GM13976 (cell line): ENCODE measurements around the gene RAB44.
"Not testable (repeated sequence)": the region's sequence is repeated elsewhere in the genome, so short reads cannot be mapped to it uniquely, and the experiment has no call there.

ENCODE experiments used
- DNase-seq: peaks from one replicate; pipeline ENCODE4 v3.0.0; 2012; ENCODE audit warnings: low spot score
- in situ Hi-C: fragments of 300-500 bp; cut with MboI; formaldehyde crosslinking; loops from one replicate; pipeline ENCODE4 v1.12.0; 2022; ENCODE audit warnings: low sequenced_read_pairs, mixed read lengths, inconsistent platforms; ENCODE audit not compliant: unreplicated experiment
- TF ChIP-seq, protein P1 (sequence below): IDR thresholded peaks from 2 replicates; pipeline ENCODE4 v1.5.1; 2012; ENCODE audit warnings: borderline replicate concordance, mild to moderate bottlenecking; ENCODE audit not compliant: insufficient read depth; ENCODE audit errors: extremely low read depth, missing control alignments, control extremely low read depth

The RAB44 gene

DNA sequence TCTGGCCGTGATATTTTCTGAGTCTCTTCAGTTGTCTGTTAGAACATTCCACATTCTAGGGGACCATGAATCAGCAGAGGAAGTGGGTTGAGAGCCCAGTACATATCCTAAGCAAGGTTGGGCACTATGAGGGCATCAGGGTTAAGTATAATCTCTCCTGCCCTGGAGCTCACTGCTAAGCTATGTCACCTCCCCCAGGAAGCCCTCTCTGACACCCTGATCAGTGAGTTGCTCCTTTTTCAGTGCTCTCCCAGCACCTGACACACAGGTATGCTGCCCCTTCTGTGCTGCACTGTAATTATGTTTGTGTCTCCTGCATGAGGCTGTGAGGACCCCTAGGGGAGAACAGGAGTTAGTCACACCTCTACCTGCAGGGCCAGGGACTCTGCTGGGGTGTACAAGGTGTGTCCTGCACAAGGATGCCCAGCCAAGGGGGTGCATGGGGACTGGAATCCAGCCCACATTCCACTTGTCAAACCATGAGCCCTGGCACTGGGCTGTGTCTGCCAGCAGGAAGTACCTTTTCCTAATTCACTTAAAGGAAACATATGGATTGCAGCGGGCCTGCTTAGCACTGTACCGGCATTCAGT is 3.9 kb downstream of the RAB44 start:
- TF ChIP-seq, protein P1, sequence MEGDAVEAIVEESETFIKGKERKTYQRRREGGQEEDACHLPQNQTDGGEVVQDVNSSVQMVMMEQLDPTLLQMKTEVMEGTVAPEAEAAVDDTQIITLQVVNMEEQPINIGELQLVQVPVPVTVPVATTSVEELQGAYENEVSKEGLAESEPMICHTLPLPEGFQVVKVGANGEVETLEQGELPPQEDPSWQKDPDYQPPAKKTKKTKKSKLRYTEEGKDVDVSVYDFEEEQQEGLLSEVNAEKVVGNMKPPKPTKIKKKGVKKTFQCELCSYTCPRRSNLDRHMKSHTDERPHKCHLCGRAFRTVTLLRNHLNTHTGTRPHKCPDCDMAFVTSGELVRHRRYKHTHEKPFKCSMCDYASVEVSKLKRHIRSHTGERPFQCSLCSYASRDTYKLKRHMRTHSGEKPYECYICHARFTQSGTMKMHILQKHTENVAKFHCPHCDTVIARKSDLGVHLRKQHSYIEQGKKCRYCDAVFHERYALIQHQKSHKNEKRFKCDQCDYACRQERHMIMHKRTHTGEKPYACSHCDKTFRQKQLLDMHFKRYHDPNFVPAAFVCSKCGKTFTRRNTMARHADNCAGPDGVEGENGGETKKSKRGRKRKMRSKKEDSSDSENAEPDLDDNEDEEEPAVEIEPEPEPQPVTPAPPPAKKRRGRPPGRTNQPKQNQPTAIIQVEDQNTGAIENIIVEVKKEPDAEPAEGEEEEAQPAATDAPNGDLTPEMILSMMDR = no peak
- in situ Hi-C loops = no loop called here
- DNase-seq = no peak

DNA sequence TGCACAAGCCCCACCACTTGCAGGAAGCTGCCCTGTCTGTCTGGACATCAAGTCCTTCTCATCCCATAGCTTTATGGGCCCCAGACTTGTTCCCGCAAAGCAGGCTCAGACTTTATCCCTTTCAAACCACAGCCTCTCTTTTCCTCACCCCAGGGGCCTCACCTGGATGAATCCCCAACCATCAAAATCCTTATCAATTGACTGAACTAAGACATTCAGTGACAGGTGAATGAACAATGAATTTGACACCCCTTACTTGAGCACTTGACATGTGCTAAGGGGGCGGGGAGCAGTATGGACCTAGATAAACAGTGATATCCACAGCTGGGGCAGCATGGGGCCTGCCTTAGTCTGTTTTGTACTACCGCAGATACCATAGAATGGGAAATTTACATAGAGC is 5.0 kb downstream of the RAB44 start:
- DNase-seq = no peak
- in situ Hi-C loops = no loop called here
- TF ChIP-seq, protein P1 = no peak

DNA sequence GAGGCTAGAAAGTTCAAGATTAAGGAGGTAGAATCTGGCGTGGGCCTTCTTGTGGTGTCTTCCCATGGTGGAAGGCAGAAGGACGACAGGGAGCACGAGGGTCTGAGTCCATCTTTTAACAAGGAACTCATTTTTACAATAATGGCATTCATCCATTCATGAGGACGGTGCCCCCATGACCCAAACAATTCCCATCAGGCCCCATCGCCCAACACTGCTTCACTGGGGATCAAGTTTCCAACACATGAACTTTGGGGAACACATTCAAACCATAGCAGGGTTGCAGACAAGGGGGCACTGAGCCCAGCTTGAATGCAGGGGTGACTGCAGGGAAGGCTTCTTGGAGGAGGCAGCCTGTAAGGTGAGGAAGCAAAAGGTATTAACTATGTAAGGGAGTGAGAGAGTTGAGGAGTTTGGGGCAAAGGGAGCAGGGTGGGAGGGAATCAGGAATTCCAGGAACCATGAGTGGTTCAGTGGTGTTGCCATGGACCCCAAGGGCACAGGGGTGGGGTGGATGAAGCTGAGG is 5.5 kb downstream of the RAB44 start:
- TF ChIP-seq, protein P1 = no peak
- in situ Hi-C loops = no loop called here
- no peak for DNase-seq

DNA sequence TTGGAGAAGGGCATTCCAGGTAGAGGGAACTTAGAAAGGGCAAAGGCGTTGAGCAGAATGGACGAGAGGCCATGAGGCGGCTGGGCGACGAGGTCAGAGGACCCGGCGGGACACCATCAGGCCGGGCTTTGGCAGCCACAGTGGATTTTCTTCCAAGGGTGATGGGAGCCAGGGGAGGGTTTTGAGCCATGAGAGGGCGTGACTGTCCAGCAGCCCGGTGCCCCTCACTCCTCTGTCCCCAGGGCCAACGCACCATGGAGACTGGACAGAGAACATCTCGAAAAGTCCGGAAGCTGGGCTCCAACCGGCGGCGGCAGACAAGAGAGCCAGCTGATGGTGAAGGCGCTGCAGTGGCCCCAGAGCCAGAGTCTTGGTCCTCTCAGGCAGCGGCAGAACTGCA is 6.4 kb downstream of the RAB44 start:
- in situ Hi-C loops = no loop called here
- DNase-seq = no peak
- TF ChIP-seq, protein P1 = no peak

DNA sequence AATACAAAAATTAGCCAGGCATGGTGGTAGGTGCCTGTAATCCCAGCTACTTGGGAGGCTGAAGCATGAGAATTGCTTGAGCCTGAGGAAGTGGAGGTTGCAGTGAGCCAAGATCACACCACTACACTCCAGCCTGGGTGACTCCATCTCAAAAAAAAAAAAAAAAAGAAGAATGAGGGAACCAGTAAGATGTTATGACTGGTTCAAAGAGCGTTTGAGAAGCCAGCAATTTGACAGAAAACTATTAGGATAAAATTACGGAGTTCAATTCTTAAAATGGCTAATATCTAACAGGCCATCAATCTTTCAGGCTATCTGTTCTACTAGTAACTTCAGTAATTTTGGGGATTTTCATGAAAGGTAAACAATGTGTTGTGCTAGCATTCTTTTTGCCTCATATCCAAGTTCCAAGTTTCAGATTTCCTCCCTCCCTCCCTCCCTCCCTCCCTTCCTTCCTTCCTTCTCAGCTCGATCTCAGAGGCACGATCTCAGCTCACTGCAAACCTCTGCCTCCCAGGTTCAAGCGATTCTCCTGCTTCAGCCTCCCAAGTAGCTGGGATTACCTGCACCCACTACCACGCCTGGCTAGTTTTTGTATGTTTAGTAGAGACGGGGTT is 7.4 kb downstream of the RAB44 start:
- in situ Hi-C loops, DNase-seq: not testable (repeated sequence)

DNA sequence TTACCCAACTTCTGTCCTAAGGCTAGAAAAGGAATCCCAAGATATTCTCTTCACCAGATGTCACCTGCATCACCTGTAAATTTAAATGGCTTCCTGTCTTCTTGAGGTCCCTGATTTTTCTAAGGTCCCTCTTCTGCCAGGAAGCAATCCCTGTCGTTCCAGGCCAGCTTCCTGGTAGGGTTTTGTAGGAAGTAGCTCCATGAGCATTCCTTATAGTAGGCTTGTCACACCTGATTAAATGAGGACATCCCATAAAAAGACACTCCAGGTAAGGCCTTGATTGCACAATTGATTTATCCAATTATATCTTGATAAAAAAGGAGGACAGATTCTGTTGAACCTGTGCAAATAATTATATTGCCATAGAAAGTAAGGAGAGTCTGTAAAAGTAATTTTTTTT is 8.7 kb downstream of the RAB44 start:
- in situ Hi-C loops = no loop called here
- TF ChIP-seq, protein P1 = no peak
- DNase-seq = no peak

DNA sequence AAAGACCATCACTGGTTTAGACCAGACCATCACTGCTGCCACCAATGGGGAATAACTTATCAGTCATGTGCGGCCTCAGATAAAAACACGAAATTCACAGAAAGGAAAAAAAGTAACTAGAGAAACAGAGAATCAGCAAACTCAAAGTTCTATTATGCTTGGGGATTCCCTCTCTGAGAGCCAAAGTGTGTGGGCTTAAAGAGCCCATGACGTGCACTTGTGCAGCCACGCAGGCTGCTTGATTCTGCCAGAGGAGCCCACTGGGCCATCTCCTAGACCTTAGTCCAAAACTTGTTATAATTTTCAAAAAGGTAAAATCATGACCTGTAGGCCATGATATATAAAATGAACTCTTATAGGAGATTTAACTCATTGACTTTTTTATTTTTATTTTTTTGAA is 15.2 kb downstream of the RAB44 start:
- in situ Hi-C loops = no loop called here
- TF ChIP-seq, protein P1 = no peak
- DNase-seq = no peak
